PC-3 (cell line): ENCODE results near the gene RYR2. TPM values are rescaled to one million over a fixed set of nuclear protein-coding genes. Genes with fewer than 3 reads are reported as not detected.

ENCODE experiments used
- ATAC-seq: fragments of 200-7000 bp; cut with Tn5 transposase; 2 replicates; pipeline ENCODE4 v1.9.1; 2020; ENCODE audit warnings: mild to moderate bottlenecking, moderate library complexity
- BruUV-seq: library from RNA; stranded (reverse); fragments of 400-500 nt; replicated peaks from 2 replicates; lab custom pipeline; 2021; lab: Mats Ljungman, UMichigan
- CTCF ChIA-PET: fragments of 300-600 bp; sonication (Branson Sonifier 250); formaldehyde crosslinking; loops from one replicate; lab custom pipeline; 2022; ENCODE audit warnings: antibody characterized with exemption; lab: Charles Lee
- POLR2A ChIA-PET: fragments of 300-600 bp; sonication (Branson Sonifier 250); formaldehyde crosslinking; loops from one replicate; lab custom pipeline; 2022; ENCODE audit warnings: antibody characterized with exemption; ENCODE audit not compliant: unreplicated experiment; lab: Charles Lee
- DNase-seq: peaks from one replicate; pipeline ENCODE4 v3.0.0-alpha.2; 2015
- H2AFZ ChIP-seq: fragments of 300-600 bp; sonication (generic); 2 replicates; pipeline ENCODE4 v1.6.0; 2016; ENCODE audit warnings: antibody characterized with exemption, low read length
- H3F3A ChIP-seq: fragments of 300-600 bp; sonication (generic); one replicate; pipeline ENCODE4 v1.6.0; 2017; ENCODE audit warnings: antibody characterized with exemption, low read length, control low read depth, mild to moderate bottlenecking; ENCODE audit not compliant: unreplicated experiment
- H3K27ac ChIP-seq: fragments of 300-600 bp; sonication (generic); 2 replicates; pipeline ENCODE4 v1.5.1; 2016; ENCODE audit warnings: mild to moderate bottlenecking, low read length
- H3K27me3 ChIP-seq: fragments of 300-600 bp; sonication (generic); 2 replicates; pipeline ENCODE4 v1.6.1; 2016; ENCODE audit warnings: low read length, mixed read lengths
- H3K36me3 ChIP-seq: fragments of 300-600 bp; sonication (generic); 2 replicates; pipeline ENCODE4 v1.6.1; 2016; ENCODE audit warnings: low read depth, mixed run types, low read length, mixed read lengths
- H3K4me1 ChIP-seq: fragments of 300-600 bp; sonication (generic); 2 replicates; pipeline ENCODE4 v1.5.1; 2016; ENCODE audit warnings: low read length; ENCODE audit not compliant: insufficient read depth
- H3K4me2 ChIP-seq: fragments of 300-600 bp; sonication (generic); 2 replicates; pipeline ENCODE4 v1.6.0; 2016; ENCODE audit warnings: low read length
- H3K4me3 ChIP-seq: fragments of 300-600 bp; sonication (generic); 2 replicates; pipeline ENCODE4 v1.5.1; 2016; ENCODE audit warnings: mild to moderate bottlenecking, low read length, mixed read lengths
- H3K79me2 ChIP-seq: fragments of 300-600 bp; sonication (generic); 2 replicates; pipeline ENCODE4 v1.6.1; 2017; ENCODE audit warnings: low read length, mixed read lengths
- H3K9ac ChIP-seq: fragments of 300-600 bp; sonication (generic); 2 replicates; pipeline ENCODE4 v1.6.0; 2016; ENCODE audit warnings: mild to moderate bottlenecking, low read length
- H3K9me2 ChIP-seq: fragments of 300-600 bp; sonication (generic); replicated peaks from 2 replicates; pipeline ENCODE4 v1.6.1; 2016; ENCODE audit warnings: mixed run types, low read length, mixed read lengths
- H3K9me3 ChIP-seq: fragments of 300-600 bp; sonication (generic); 2 replicates; pipeline ENCODE4 v1.6.1; 2016; ENCODE audit warnings: low read length, mixed read lengths
- H4K20me1 ChIP-seq: fragments of 300-600 bp; sonication (generic); 2 replicates; pipeline ENCODE4 v1.6.1; 2016; ENCODE audit warnings: low read length, mixed read lengths
- EZH2 ChIP-seq: fragments of 300-600 bp; sonication (generic); IDR thresholded peaks from one replicate; pipeline ENCODE4 v1.6.1; 2017; ENCODE audit warnings: antibody characterized with exemption, mild to moderate bottlenecking, low read length; ENCODE audit not compliant: unreplicated experiment
- EZH2phosphoT487 ChIP-seq: fragments of 300-600 bp; sonication (generic); IDR thresholded peaks from 2 replicates; pipeline ENCODE4 v1.6.1; 2018; ENCODE audit warnings: mild to moderate bottlenecking, antibody characterized with exemption, low read length, borderline replicate concordance
- intact Hi-C: fragments of 100-400 bp; cut with micrococcal nuclease; formaldehyde crosslinking; loops from 2 replicates; pipeline ENCODE4 v1.9.0; 2023
- total RNA-seq: library from RNA; depleted of rRNA; stranded (reverse); fragments of >200 nt; gene quantifications from 2 replicates; pipeline ENCODE4 v1.2.3, GENCODE V29; 2014
- TF ChIP-seq, protein P1 (sequence below): fragments of 300-600 bp; sonication (generic); conservative IDR thresholded peaks from 2 replicates; pipeline ENCODE4 v1.5.1; 2017; ENCODE audit warnings: antibody characterized with exemption, low read depth, mild to moderate bottlenecking, low read length

The RYR2 gene
- total RNA-seq, 1 experiment from 2014 or later, result not detected

GRCh38 chr1:237201155-237201554, 159.2 kb downstream of the RYR2 start:
- Histone ChIP-seq H3K4me1 (no peaks in the 10 kb centered on the region), H3K4me3 (no peak overlapping the region), H2AFZ (no peak overlapping the region), H3K9me3 (no peaks in the 10 kb centered on the region), H3K9me2 (no peaks in the 10 kb centered on the region), H3K36me3 (no peaks in the 10 kb centered on the region), H3K9ac (no peak overlapping the region), H4K20me1 (no peaks in the 10 kb centered on the region), H3K27ac (no peak overlapping the region), H3K4me2 (no peak overlapping the region), H3F3A (no peaks in the 10 kb centered on the region), H3K27me3 (no peaks in the 10 kb centered on the region), H3K79me2 (no peaks in the 10 kb centered on the region)
- ChIA-PET CTCF (no interaction called here), POLR2A (no interaction called here)
- no TSS peak for BruUV-seq
- intact Hi-C loops, result no loop called here
- DNase-seq (no peak), ATAC-seq (no peak)
- TF ChIP-seq, protein P1, sequence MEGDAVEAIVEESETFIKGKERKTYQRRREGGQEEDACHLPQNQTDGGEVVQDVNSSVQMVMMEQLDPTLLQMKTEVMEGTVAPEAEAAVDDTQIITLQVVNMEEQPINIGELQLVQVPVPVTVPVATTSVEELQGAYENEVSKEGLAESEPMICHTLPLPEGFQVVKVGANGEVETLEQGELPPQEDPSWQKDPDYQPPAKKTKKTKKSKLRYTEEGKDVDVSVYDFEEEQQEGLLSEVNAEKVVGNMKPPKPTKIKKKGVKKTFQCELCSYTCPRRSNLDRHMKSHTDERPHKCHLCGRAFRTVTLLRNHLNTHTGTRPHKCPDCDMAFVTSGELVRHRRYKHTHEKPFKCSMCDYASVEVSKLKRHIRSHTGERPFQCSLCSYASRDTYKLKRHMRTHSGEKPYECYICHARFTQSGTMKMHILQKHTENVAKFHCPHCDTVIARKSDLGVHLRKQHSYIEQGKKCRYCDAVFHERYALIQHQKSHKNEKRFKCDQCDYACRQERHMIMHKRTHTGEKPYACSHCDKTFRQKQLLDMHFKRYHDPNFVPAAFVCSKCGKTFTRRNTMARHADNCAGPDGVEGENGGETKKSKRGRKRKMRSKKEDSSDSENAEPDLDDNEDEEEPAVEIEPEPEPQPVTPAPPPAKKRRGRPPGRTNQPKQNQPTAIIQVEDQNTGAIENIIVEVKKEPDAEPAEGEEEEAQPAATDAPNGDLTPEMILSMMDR, result no peak
- TF ChIP-seq EZH2 (no peak), EZH2phosphoT487 (no peak)

GRCh38 chr1:237204841-237205240, 162.9 kb downstream of the RYR2 start:
- H3K9ac ChIP-seq, result no peak overlapping the region
- ATAC-seq (no peak), DNase-seq (no peak)
- ChIA-PET POLR2A (no interaction called here), CTCF (no interaction called here)
- H3K9me2 ChIP-seq, result no peaks in the 10 kb centered on the region
- no peaks in the 10 kb centered on the region for H3F3A ChIP-seq
- H3K27ac ChIP-seq, result no peak overlapping the region
- H3K4me1 ChIP-seq, result no peaks in the 10 kb centered on the region
- no peaks in the 10 kb centered on the region for H3K79me2 ChIP-seq
- no peak overlapping the region for H2AFZ ChIP-seq
- no peak overlapping the region for H3K4me2 ChIP-seq
- TF ChIP-seq EZH2, result no peak
- TF ChIP-seq, protein P1, result no peak
- no peak for TF ChIP-seq EZH2phosphoT487
- H3K27me3 ChIP-seq, result peaks cover 3% of the 10 kb centered on the region; the same call in 1 of the 2 replicates
- H3K36me3 ChIP-seq, result no peaks in the 10 kb centered on the region
- intact Hi-C loops, result no loop called here
- BruUV-seq, result no TSS peak
- H4K20me1 ChIP-seq, result no peaks in the 10 kb centered on the region
- no peak overlapping the region for H3K4me3 ChIP-seq
- H3K9me3 ChIP-seq, result no peaks in the 10 kb centered on the region

GRCh38 chr1:237205400-237206064, 163.5 kb downstream of the RYR2 start:
- CTCF ChIA-PET, result no interaction called here
- no peaks in the 10 kb centered on the region for H3K79me2 ChIP-seq

More at GRCh38 chr1:237205400-237206064, 163.5 kb downstream of the RYR2 start:
- H3K27ac ChIP-seq, result no peak overlapping the region
- H3K9me2 ChIP-seq, result no peaks in the 10 kb centered on the region
- TF ChIP-seq, protein P1, result no peak
- TF ChIP-seq EZH2 (no peak), EZH2phosphoT487 (no peak)
- DNase-seq, result no peak
- H3K9me3 ChIP-seq, result no peaks in the 10 kb centered on the region
- intact Hi-C loops, result no loop called here
- no peak for ATAC-seq
- POLR2A ChIA-PET, result no interaction called here
- H3K36me3 ChIP-seq, result no peaks in the 10 kb centered on the region
- BruUV-seq, result no TSS peak
- no peak overlapping the region for H2AFZ ChIP-seq
- H3K9ac ChIP-seq, result no peak overlapping the region
- peaks cover 3% of the 10 kb centered on the region; the same call in 1 of the 2 replicates for H3K27me3 ChIP-seq
- H3K4me1 ChIP-seq, result no peaks in the 10 kb centered on the region
- no peaks in the 10 kb centered on the region for H4K20me1 ChIP-seq
- H3K4me2 ChIP-seq, result no peak overlapping the region
- H3F3A ChIP-seq, result no peaks in the 10 kb centered on the region
- H3K4me3 ChIP-seq, result no peak overlapping the region
